Measurements from ENCODE around the gene RNF186.
"Not testable (repeated sequence)": the region's sequence is repeated elsewhere in the genome, so short reads cannot be mapped to it uniquely, and the experiment has no call there.

The RNF186 gene

GRCh38 chr1:19814681-19815503, at the start of gene RNF186:
Gene RNF186 (minus strand): TSS chr1:19815283. CDS start chr1:19815101, 182 bp downstream.
- no peak for DNase-seq

- DNase-seq: no peak
Measured at GRCh38 chr1:19864570-19865160, 49.6 kb upstream of the RNF186 start.

- DNase-seq: no peak
Measured at GRCh38 chr1:19862944-19863343, 47.9 kb upstream of the RNF186 start.

GRCh38 chr1:19861842-19862530, 46.9 kb upstream of the RNF186 start:
- no peak for DNase-seq

- no peak for DNase-seq
Measured at GRCh38 chr1:19861034-19861433, 46.0 kb upstream of the RNF186 start.

- no peak for DNase-seq
Measured at GRCh38 chr1:19860418-19860817, 45.3 kb upstream of the RNF186 start.

- no peak for DNase-seq
Measured at GRCh38 chr1:19859876-19860275, 44.8 kb upstream of the RNF186 start.

GRCh38 chr1:19858893-19859292, 43.8 kb upstream of the RNF186 start:
- DNase-seq: no peak

GRCh38 chr1:19854866-19855265, 39.8 kb upstream of the RNF186 start:
- DNase-seq: no peak

- DNase-seq: no peak
Measured at GRCh38 chr1:19852036-19852435, 37.0 kb upstream of the RNF186 start.

GRCh38 chr1:19850214-19850613, 35.1 kb upstream of the RNF186 start:
- DNase-seq: no peak

GRCh38 chr1:19849307-19849706, 34.2 kb upstream of the RNF186 start:
- not testable (repeated sequence) for DNase-seq

- not testable (repeated sequence) for DNase-seq
Measured at GRCh38 chr1:19847334-19847733, 32.3 kb upstream of the RNF186 start.

- DNase-seq: no peak
Measured at GRCh38 chr1:19846338-19846737, 31.3 kb upstream of the RNF186 start.

- DNase-seq: no peak
Measured at GRCh38 chr1:19845555-19845954, 30.5 kb upstream of the RNF186 start.

GRCh38 chr1:19844731-19845495, 29.8 kb upstream of the RNF186 start:
- no peak for DNase-seq

GRCh38 chr1:19840228-19840627, 25.1 kb upstream of the RNF186 start:
- DNase-seq: no peak

GRCh38 chr1:19837866-19838265, 22.8 kb upstream of the RNF186 start:
- DNase-seq: no peak

- no peak for DNase-seq
Measured at GRCh38 chr1:19835578-19835977, 20.5 kb upstream of the RNF186 start.

- DNase-seq: no peak
Measured at GRCh38 chr1:19831441-19831840, 16.4 kb upstream of the RNF186 start.

- DNase-seq: no peak
Measured at GRCh38 chr1:19828546-19828945, 13.5 kb upstream of the RNF186 start.

- no peak for DNase-seq
Measured at GRCh38 chr1:19825298-19825697, 10.2 kb upstream of the RNF186 start.

- no peak for DNase-seq
Measured at GRCh38 chr1:19824541-19824940, 9.5 kb upstream of the RNF186 start.

All from CD4-positive, alpha-beta T cell treated with Interferon gamma for 1 hour (primary cell).